PC-9 (cell line): ENCODE data around the gene ARL8A. TPM values are rescaled to one million over a fixed set of nuclear protein-coding genes. Genes with fewer than 3 reads are reported as not detected.

ENCODE experiments used
- BruUV-seq: library from RNA; stranded (reverse); fragments of 400-500 nt; replicated peaks from 2 replicates; lab custom pipeline; 2021; lab: Mats Ljungman, UMichigan
- CTCF ChIA-PET: fragments of 300-600 bp; sonication (Branson Sonifier 250); formaldehyde crosslinking; loops from one replicate; lab custom pipeline; 2022; ENCODE audit warnings: antibody characterized with exemption; lab: Charles Lee
- POLR2A ChIA-PET: fragments of 300-600 bp; sonication (Branson Sonifier 250); formaldehyde crosslinking; loops from one replicate; lab custom pipeline; 2022; ENCODE audit warnings: antibody characterized with exemption; ENCODE audit not compliant: unreplicated experiment; lab: Charles Lee
- DNase-seq, 2 experiments: peaks; one replicate each; pipeline versions ENCODE4 v3.0.0 to v3.0.0-alpha.2; 2015 to 2022; ENCODE audit warnings: mixed read lengths in 1 of 2
- H2AFZ ChIP-seq: fragments of 200-600 bp; sonication (generic); 2 replicates; pipeline ENCODE4 v1.8.1; 2017; ENCODE audit warnings: antibody characterized with exemption
- H3F3A ChIP-seq: fragments of 200-600 bp; sonication (generic); 2 replicates; pipeline ENCODE4 v1.8.1; 2017; ENCODE audit warnings: antibody characterized with exemption, mild to moderate bottlenecking, low read depth; ENCODE audit not compliant: insufficient read depth
- H3K27ac ChIP-seq: fragments of 200-600 bp; sonication (generic); 2 replicates; pipeline ENCODE4 v1.6.1; 2016; ENCODE audit warnings: mixed run types
- H3K27me3 ChIP-seq: fragments of 200-600 bp; sonication (generic); 2 replicates; pipeline ENCODE4 v1.6.1; 2016; ENCODE audit warnings: low read depth, mixed run types; ENCODE audit not compliant: insufficient read depth
- H3K36me3 ChIP-seq: fragments of 200-600 bp; sonication (generic); 2 replicates; pipeline ENCODE4 v1.6.1; 2016; ENCODE audit warnings: low read depth, mixed run types
- H3K4me1 ChIP-seq: fragments of 200-600 bp; sonication (generic); replicated peaks from 2 replicates; pipeline ENCODE4 v1.6.1; 2016; ENCODE audit warnings: mixed run types; ENCODE audit not compliant: insufficient read depth
- H3K4me2 ChIP-seq: fragments of 200-600 bp; sonication (generic); 2 replicates; pipeline ENCODE4 v1.6.1; 2017; ENCODE audit warnings: mixed run types
- H3K4me3 ChIP-seq: fragments of 200-600 bp; sonication (generic); 2 replicates; pipeline ENCODE4 v1.6.1; 2016; ENCODE audit warnings: mixed run types
- H3K79me2 ChIP-seq: fragments of 200-600 bp; sonication (generic); 2 replicates; pipeline ENCODE4 v1.6.1; 2017; ENCODE audit warnings: low read depth, mixed run types
- H3K9me2 ChIP-seq: fragments of 200-600 bp; sonication (generic); 2 replicates; pipeline ENCODE4 v1.8.1; 2017; ENCODE audit warnings: mild to moderate bottlenecking; ENCODE audit not compliant: insufficient read depth
- H3K9me3 ChIP-seq: fragments of 200-600 bp; sonication (generic); 2 replicates; pipeline ENCODE4 v1.8.1; 2016; ENCODE audit warnings: low read depth; ENCODE audit not compliant: insufficient read depth
- H4K20me1 ChIP-seq: fragments of 200-600 bp; sonication (generic); 2 replicates; pipeline ENCODE4 v1.8.1; 2017; ENCODE audit not compliant: insufficient read depth
- EZH2 ChIP-seq: fragments of 200-600 bp; sonication (generic); IDR thresholded peaks from 2 replicates; pipeline ENCODE4 v1.8.0; 2017; ENCODE audit warnings: antibody characterized with exemption, low read depth
- intact Hi-C: fragments of 100-400 bp; cut with micrococcal nuclease; formaldehyde crosslinking; loops from one replicate; pipeline ENCODE4 v1.10.0; 2022; ENCODE audit not compliant: unreplicated experiment
- total RNA-seq: library from RNA; stranded (reverse); gene quantifications from 2 replicates; pipeline ENCODE4 v1.2.3, GENCODE V29; 2021
- TF ChIP-seq, protein P1 (sequence below): fragments of 200-600 bp; sonication (generic); conservative IDR thresholded peaks from 2 replicates; pipeline ENCODE4 v1.6.1; 2017; ENCODE audit warnings: mixed run types, antibody characterized with exemption, mild to moderate bottlenecking, moderate library complexity

ARL8A gene
- total RNA-seq, 1 experiment from 2014 or later: 42.6 TPM

DNA sequence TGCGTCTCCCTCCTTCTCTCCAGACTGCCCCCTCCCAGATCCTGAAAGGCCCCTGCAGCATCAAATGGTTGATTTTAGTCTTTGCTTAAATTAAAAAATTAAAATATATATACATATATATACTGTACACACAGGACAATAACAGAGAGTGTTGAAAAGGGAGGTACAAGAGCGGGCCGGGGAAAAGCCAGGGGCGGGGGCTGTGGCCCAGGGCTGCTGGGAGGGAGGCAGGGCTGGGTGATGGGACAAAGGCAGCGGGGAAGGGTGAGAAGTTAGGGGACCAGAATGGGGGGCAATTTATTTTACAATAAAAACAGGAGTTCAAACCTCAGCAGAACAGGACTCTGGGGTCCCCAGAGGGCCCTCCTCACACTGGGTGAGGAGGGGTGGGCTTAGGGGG lies 10.5 kb downstream of the ARL8A start:
- POLR2A ChIA-PET: no interaction called here
- BruUV-seq: no TSS peak

DNA sequence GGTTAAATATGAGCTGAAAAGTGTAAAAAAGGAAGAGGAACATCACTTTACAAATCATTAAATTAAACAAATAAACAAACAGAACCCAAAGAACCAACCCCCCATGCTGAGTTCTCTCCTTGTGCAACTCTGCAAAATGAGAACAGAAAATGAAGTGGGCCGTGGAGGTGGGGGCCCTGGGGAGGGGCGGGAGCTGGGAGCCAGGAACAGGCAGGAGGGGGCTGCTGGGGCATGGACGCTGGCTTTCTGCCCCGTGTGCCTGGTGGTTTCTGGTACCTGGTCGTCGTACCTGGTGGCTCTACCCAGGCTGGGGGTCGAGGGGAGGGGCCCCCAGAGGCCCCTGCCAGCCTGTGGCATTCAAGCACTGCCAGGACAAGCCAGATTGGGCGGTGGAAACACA lies 11.0 kb downstream of the ARL8A start:
- no peak overlapping the region for H3K27ac ChIP-seq
- POLR2A ChIA-PET: no interaction called here
- CTCF ChIA-PET: no interaction called here

More for the DNA sequence above, 10.5 kb downstream of the ARL8A start:
- DNase-seq: no peak
- H4K20me1 ChIP-seq: peaks cover 2% of the 10 kb centered on the region; the same call in 1 of the 2 replicates
- CTCF ChIA-PET: interaction anchor here (0.8 kb wide), 1 partner anchor 248 kb away, joined by 3 read pairs; no protein-coding TSS in a partner anchor
- no peaks in the 10 kb centered on the region for H3K9me2 ChIP-seq
- intact Hi-C loops: no loop called here
- 0 out of 2 replicates have a peak, but pooled peaks cover 6% of the 10 kb centered on the region for H3K36me3 ChIP-seq
- no peaks in the 10 kb centered on the region for H3K27me3 ChIP-seq
- H3K4me1 ChIP-seq: peaks cover 12% of the 10 kb centered on the region
- no peak overlapping the region for H2AFZ ChIP-seq
- no peak overlapping the region for H3K4me2 ChIP-seq
- no peak for TF ChIP-seq EZH2
- TF ChIP-seq, protein P1, sequence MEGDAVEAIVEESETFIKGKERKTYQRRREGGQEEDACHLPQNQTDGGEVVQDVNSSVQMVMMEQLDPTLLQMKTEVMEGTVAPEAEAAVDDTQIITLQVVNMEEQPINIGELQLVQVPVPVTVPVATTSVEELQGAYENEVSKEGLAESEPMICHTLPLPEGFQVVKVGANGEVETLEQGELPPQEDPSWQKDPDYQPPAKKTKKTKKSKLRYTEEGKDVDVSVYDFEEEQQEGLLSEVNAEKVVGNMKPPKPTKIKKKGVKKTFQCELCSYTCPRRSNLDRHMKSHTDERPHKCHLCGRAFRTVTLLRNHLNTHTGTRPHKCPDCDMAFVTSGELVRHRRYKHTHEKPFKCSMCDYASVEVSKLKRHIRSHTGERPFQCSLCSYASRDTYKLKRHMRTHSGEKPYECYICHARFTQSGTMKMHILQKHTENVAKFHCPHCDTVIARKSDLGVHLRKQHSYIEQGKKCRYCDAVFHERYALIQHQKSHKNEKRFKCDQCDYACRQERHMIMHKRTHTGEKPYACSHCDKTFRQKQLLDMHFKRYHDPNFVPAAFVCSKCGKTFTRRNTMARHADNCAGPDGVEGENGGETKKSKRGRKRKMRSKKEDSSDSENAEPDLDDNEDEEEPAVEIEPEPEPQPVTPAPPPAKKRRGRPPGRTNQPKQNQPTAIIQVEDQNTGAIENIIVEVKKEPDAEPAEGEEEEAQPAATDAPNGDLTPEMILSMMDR: no peak
- no peak overlapping the region for H3K4me3 ChIP-seq
- no peaks in the 10 kb centered on the region for H3K9me3 ChIP-seq
- no peak overlapping the region for H3K27ac ChIP-seq
- peaks cover 5% of the 10 kb centered on the region; the same call in 1 of the 2 replicates for H3K79me2 ChIP-seq
- peaks cover 25% of the 10 kb centered on the region for H3F3A ChIP-seq

DNA sequence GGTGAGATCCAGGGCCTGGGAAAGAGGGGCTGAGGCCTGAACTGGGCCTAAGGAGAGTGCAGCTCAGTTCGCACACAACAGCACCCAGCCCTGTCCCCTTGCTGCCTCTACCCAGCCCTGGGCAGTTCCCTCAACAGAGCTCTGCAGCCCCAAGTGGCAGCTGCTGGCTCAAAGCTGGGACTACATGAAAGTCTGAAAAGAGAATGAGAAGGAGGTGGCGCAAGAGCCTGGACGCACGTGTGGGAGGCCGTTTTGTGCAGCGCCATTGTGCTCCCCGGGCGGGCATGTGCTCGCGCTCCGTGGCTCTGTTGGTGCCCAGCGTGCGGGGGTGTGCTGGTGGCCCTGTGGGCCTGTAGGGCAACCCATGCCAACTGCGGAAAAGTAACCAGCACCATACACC lies 11.5 kb downstream of the ARL8A start:
- H3K27ac ChIP-seq: no peak overlapping the region
- H2AFZ ChIP-seq: no peak overlapping the region

More for the DNA sequence above, 11.0 kb downstream of the ARL8A start:
- no peak for DNase-seq
- intact Hi-C loops: no loop called here
- H3K9me3 ChIP-seq: no peaks in the 10 kb centered on the region
- H3K9me2 ChIP-seq: no peaks in the 10 kb centered on the region
- no peak overlapping the region for H3K4me2 ChIP-seq
- no peaks in the 10 kb centered on the region for H3K27me3 ChIP-seq
- H4K20me1 ChIP-seq: no peaks in the 10 kb centered on the region; the same call in 1 of the 2 replicates
- H3K36me3 ChIP-seq: 0 out of 2 replicates have a peak, but pooled peaks cover 6% of the 10 kb centered on the region
- no peak overlapping the region for H3K4me3 ChIP-seq
- no peak overlapping the region for H2AFZ ChIP-seq
- no peak for TF ChIP-seq EZH2
- TF ChIP-seq, protein P1: no peak
- H3K4me1 ChIP-seq: peaks cover 12% of the 10 kb centered on the region
- H3F3A ChIP-seq: peaks cover 23% of the 10 kb centered on the region
- no peaks in the 10 kb centered on the region for H3K79me2 ChIP-seq
- no TSS peak for BruUV-seq

More for the DNA sequence above, 11.5 kb downstream of the ARL8A start:
- Histone ChIP-seq H3K4me1 (peaks cover 12% of the 10 kb centered on the region), H3F3A (peaks cover 23% of the 10 kb centered on the region), H3K9me2 (no peaks in the 10 kb centered on the region), H4K20me1 (no peaks in the 10 kb centered on the region; the same call in 1 of the 2 replicates), H3K79me2 (no peaks in the 10 kb centered on the region), H3K36me3 (0 out of 2 replicates have a peak, but pooled peaks cover 6% of the 10 kb centered on the region), H3K9me3 (no peaks in the 10 kb centered on the region), H3K4me2 (no peak overlapping the region), H3K27me3 (no peaks in the 10 kb centered on the region), H3K4me3 (no peak overlapping the region)
- ChIA-PET CTCF (no interaction called here), POLR2A (no interaction called here)
- no TSS peak for BruUV-seq
- no peak for DNase-seq
- intact Hi-C loops: no loop called here
- TF ChIP-seq, protein P1: no peak
- TF ChIP-seq EZH2: no peak
